IPS-11a (cell line): Measurements from ENCODE around the gene TOGARAM2.
"Not testable (repeated sequence)": the region's sequence is repeated elsewhere in the genome, so short reads cannot be mapped to it uniquely, and the experiment has no call there.

ENCODE experiments used
- H3K4me3 ChIP-seq: one replicate; pipeline ENCODE4 v1.5.1; 2013; ENCODE audit warnings: low read depth, low read length, control low read depth

Gene TOGARAM2

DNA sequence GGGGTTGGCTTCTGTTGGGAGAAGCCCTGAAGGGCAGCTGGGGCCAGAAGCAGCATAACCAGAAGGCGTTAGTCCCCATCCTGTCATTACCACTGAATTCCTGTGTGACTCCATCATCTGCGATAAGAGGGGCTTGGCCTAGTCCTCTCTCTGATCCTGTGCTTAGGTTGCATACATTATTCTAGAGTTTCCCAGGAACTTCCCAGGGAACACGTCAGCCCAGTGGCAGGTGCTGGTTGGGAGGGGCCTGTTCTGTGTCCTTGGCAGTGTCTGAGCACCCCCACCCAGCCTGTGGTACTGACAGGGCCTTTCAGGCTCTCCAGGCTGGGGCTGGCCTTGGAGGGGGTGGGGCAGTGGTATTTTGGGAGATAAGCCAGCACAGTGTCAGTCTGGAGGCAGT lies 4.5 kb upstream of the TOGARAM2 start:
- no peak overlapping the region for H3K4me3 ChIP-seq

- H3K4me3 ChIP-seq = no peak overlapping the region
These were observed 3.8 kb upstream of the TOGARAM2 start for GRCh38 chr2:28977176-28977875.

GRCh38 chr2:28978001-28978400 lies 3.1 kb upstream of the TOGARAM2 start:
- H3K4me3 ChIP-seq = not testable (repeated sequence)

GRCh38 chr2:28978606-28979005 lies 2.5 kb upstream of the TOGARAM2 start:
- no peak overlapping the region for H3K4me3 ChIP-seq

GRCh38 chr2:28979041-28979440 lies 2.1 kb upstream of the TOGARAM2 start:
- no peak overlapping the region for H3K4me3 ChIP-seq

DNA sequence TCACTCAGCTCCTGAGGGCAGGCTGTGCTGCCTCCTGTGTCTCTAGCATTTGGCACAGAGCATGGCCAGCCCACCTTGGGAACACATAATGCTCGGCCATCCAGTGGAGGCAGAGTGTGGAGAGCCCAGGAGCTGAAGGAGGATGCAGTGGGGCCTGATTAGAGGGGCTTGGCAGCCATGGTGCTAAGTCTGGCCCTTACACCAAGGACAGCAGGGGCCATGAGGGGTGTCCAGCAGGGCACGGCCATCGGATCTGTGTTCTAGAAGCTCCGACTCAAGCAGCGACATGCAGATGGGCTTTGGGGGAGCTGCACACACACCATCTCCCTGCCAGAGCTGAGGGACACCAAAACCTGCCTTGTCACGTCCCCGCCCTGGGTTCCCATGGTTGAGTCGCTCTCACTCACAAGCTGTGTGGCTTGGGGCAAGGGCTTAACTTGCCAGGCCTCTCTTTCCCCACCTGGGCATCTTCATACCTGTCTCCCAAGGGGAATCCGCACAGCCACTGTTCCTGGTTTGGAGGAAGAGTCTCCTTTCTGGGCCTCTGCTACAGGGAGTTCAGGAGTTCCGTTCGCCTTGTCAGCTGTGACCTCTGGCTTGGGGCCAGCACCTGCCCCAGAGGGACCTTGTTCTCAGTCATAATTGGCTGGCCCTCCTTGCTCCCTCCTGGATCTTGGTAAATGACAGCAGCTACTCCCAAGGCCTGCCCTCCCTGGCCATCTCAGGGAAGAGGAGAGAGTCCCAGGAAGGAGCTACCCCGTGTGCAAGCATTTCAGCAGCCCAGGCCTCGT lies 1.3 kb upstream of the TOGARAM2 start:
- no peak overlapping the region for H3K4me3 ChIP-seq

- H3K4me3 ChIP-seq = no peak overlapping the region
These were observed 606 bp upstream of the TOGARAM2 start for GRCh38 chr2:28980368-28981015.

- H3K4me3 ChIP-seq = no peak overlapping the region
These were observed 700 bp downstream of the TOGARAM2 start for GRCh38 chr2:28981620-28982376.

GRCh38 chr2:28982381-28982950 lies 1.4 kb downstream of the TOGARAM2 start:
- no peak overlapping the region for H3K4me3 ChIP-seq

DNA sequence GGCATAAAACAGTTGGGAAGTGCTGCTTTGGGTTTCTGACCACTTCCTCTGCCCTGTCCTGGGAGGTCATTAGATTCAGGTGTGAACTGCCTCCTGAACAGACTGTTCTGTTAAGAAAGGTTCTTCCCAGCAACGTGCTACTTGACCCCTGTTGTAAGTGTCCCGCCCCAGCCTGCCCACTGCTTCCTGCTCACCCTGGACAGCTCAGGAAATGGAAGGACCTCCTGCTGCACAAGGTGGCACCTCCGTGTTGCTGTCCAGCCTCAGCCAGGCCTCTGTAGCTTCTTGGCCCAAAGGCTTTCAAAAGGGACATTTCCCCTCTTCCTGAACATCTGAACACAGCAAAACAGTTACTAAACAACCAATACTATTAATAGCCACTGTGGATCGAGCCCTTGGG lies 5.3 kb downstream of the TOGARAM2 start:
- no peak overlapping the region for H3K4me3 ChIP-seq

DNA sequence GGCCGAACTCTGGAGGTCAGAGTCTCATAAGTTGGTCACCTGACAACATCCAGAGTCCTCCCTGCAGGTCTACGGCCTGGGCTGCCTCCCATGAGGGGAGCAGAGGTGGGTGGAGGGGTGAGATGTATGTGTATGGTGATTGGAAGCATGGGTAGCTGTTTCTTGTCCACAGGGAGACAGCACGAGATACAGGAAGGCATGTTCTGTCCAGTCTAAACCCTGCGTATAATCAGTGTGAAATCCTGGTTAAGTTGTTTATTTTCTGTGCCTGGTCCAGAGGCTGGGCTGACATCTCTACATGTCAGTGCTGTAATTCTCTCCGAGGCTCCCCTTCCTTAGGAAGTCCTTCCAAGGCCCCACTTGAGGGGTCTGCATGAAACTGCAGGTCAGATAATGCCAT lies 8.9 kb downstream of the TOGARAM2 start:
- H3K4me3 ChIP-seq = no peak overlapping the region

DNA sequence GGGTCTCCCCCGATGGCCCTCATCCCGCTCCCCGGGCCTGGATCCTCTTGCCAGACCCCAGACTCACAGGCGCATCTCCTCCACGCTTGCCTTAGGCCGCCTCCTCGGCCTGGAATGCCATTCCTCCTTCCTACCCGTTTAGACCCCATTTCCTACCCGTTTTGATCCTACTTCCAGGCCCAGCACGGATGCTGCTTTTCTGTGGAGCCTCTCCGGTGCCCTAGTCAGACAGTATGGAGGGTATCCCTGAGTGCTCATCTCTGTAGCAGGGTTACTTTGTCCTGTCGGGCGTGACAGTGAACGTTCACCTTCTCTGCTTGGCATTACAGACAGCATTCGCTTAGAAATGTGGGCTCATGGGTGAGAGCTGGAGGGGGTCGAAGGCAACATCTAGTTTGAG lies 9.3 kb downstream of the TOGARAM2 start:
- H3K4me3 ChIP-seq = no peak overlapping the region

GRCh38 chr2:28991021-28991420 lies 9.9 kb downstream of the TOGARAM2 start:
- no peak overlapping the region for H3K4me3 ChIP-seq

- H3K4me3 ChIP-seq = no peak overlapping the region
These were observed 10.4 kb downstream of the TOGARAM2 start for GRCh38 chr2:28991460-28991859.

DNA sequence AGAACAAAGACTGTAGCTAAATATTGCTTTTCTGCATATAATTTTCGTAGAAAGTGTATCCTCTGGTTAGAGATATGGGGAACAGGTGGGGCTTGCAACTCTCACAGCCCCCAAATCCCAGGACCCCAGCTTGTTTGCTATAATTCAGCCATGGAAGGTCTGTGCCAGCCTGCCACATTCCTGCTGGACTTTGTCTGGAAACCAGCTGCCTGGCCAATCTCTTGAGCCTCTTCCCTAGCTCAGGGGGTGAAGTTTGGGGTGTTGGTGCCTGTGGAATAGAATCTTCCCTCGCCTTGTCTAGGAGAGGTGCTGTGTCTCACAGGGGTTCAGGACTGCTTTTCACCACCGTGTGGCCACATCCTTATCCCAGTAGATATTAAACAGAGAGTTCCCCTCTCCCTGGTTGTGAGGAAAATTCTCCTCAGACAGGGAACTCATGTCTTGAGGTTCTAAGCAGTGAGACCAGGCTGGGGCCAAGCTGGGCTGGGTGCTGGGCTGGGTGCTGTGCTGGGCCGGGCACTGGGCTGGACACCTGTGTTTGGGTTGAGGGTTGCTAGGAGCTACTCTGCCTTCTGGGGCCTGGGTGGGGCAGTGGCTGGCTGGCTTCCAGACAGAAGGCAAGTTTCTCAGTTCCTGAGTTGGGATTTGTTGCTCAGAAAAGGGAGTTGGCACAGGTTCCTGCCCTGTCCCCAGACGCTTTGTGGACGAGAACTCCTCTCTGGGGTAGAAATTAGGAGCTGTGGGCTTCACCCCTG lies 12.3 kb downstream of the TOGARAM2 start:
- no peak overlapping the region for H3K4me3 ChIP-seq

DNA sequence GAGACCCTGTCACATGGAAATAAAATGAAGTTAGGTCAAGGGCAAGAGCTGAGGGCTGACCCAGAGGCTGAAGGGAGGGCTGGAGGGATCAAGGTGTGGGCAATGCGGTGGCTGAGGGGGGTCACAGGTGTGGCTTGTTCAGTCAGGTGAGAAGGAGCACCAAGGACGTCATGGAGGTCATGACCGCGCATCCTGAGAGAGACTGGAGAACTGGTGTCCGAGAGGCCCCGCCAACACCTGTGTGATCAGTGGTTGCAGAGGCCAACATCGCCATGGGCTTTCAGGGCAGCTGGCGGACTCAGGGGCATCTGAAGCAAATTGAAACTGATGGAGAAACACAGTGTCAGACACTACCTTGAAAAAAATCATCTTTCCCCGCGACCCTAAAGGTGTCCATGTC lies 13.0 kb downstream of the TOGARAM2 start:
- H3K4me3 ChIP-seq = no peak overlapping the region

GRCh38 chr2:28994679-28995078 lies 13.6 kb downstream of the TOGARAM2 start:
- no peak overlapping the region for H3K4me3 ChIP-seq

GRCh38 chr2:28995765-28996750 lies 15.0 kb downstream of the TOGARAM2 start:
- no peak overlapping the region for H3K4me3 ChIP-seq

- no peak overlapping the region for H3K4me3 ChIP-seq
These were observed 16.2 kb downstream of the TOGARAM2 start for GRCh38 chr2:28997237-28997846.
